GM11168 (cell line): ENCODE results near the gene TRIM15.

Experiments
- in situ Hi-C: fragments of 300-500 bp; cut with MboI; formaldehyde crosslinking; loops from one replicate; pipeline ENCODE4 v1.12.0; 2022; ENCODE audit warnings: low sequenced_read_pairs; ENCODE audit not compliant: unreplicated experiment

Gene TRIM15

DNA sequence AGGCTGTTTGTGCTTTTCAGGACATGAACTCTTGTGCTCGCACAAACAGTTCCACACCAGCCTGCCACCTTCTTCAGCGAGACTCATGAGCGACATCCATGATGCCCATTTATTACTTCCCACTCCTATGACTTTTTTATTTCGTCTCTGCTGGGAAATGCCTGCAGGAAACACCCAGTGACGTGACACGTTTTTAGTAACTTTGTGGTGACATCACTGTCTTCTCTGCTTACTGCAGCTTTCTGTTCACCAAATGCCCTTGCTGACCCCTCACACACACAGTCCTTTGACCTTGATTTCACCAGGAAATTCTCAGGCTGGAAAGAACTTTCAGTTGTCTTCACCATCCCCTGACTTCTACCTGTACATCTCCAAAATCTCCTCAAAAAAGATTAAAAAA lies 18.5 kb upstream of the TRIM15 start:
- in situ Hi-C loops = no loop called here

DNA sequence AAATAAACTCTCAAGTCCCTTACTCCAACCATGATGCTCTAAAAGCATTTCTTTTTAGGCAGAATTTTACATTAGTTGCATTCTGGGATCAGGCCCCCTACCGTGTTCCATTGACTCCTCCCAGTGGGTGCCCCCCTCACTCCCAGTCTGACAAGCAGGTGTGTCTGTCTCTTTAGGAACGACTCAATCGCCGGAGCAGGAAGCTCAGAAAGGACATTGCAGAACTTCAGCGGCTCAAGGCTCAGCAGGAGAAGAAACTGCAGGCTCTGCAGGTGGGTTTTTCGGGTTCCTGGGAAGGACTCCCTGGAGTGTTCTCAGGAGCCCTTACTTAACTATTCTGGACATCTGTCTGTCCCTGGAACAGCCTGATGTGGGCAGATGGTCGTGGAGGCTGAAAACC lies 17.5 kb upstream of the TRIM15 start:
- in situ Hi-C loops = no loop called here

DNA sequence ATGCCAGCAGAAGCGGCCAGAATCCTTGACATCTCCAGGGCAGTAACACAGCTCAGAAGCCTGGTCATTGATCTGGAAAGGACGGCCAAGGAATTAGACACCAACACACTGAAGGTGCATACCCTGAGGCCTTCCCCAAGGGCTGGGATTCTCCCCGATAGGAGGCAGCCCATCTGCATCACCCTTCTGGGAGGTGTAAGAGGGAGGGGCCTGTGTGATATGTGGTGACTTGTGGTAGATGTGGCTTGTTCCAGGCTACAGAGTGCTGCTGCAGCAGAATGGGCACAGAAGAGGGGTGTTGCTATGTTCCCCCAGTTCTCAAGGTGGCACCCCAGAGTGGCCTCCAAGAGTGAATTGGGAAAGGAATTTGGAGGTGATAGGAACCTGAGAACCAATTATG lies 16.2 kb upstream of the TRIM15 start:
- in situ Hi-C loops = no loop called here

GRCh38 chr6:30149234-30149633 lies 14.1 kb upstream of the TRIM15 start:
- in situ Hi-C loops = no loop called here

- in situ Hi-C loops = no loop called here
Observed at GRCh38 chr6:30149858-30150550, 13.3 kb upstream of the TRIM15 start.

- in situ Hi-C loops = no loop called here
Observed at GRCh38 chr6:30150671-30151395, 12.5 kb upstream of the TRIM15 start.

GRCh38 chr6:30151580-30151979 lies 11.8 kb upstream of the TRIM15 start:
- in situ Hi-C loops = no loop called here

GRCh38 chr6:30152016-30152673 lies 11.2 kb upstream of the TRIM15 start:
- in situ Hi-C loops = no loop called here

GRCh38 chr6:30152910-30153610 lies 10.3 kb upstream of the TRIM15 start:
- in situ Hi-C loops = no loop called here

DNA sequence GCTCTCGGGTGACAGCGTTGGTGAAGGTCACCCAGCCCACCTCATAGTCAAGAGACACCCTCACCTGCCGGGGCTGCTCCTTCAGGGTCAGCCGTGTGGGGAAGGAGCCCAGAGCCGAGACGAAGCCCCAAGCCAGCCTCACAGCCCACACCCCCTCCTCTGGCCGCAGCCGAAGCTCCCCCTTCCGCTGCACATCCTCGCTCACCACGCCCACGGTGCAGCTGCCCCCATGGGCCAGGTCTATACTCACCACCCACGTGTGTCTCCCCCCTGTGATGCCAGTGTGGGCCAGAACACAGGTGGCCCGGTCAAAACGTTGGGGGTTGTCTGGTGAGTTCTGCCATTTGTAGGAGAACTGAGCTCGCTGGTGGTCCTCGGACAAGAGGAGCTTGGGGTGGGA lies 9.3 kb upstream of the TRIM15 start:
- in situ Hi-C loops = no loop called here

GRCh38 chr6:30154709-30155519 lies 8.4 kb upstream of the TRIM15 start:
- in situ Hi-C loops = no loop called here

- in situ Hi-C loops = no loop called here
Observed at GRCh38 chr6:30155520-30156261, 7.7 kb upstream of the TRIM15 start.

- in situ Hi-C loops = no loop called here
Observed at GRCh38 chr6:30156262-30156599, 7.1 kb upstream of the TRIM15 start.

DNA sequence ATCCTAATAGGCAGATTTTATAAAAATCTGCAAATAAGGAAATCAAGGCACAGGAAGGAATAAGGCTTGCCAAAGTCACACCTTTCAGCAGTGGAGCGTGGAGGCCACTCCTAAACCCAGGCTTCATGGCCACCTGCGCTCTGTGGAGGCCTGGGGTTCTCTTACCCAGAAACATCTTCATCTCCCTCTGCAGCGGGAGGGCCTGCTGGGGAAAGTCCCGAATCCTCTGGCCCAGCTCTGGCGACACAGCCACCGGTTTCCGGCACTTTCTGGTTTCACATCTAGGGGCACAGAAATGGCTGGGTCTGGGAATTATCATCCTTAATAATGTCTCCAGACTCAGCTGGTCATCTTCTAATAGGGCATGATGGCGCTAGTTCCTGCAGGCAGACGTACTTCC lies 6.6 kb upstream of the TRIM15 start:
- in situ Hi-C loops = no loop called here

GRCh38 chr6:30157581-30157980 lies 5.8 kb upstream of the TRIM15 start:
- in situ Hi-C loops = no loop called here

GRCh38 chr6:30157999-30158398 lies 5.3 kb upstream of the TRIM15 start:
- in situ Hi-C loops = no loop called here

DNA sequence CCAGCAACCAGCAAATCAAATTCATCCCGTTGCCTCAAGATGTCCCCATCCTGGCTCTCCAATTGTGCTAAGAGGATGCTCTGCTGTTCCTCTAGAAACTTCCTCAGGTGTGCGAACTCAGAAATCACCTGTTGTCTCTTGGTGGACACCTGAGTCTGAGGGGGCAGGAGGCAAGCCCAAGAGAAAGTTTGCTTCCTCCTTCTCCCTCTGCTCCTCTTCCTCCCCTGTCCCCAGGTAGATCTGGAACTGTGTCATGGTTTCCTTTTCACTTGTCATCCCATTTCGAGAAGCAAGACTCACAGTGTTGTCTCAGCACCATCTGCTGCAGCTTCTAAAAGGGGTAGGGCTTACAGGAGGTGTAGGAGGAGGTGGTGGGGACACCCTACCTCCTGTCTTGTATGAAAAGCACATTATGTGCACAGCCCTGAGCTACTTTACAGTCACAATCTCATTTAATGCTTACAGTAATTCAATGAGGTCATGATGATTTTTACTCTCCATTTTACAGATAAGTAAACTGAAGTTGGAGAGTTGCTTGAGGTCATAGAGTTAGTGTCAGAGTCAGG lies 4.8 kb upstream of the TRIM15 start:
- in situ Hi-C loops = no loop called here

DNA sequence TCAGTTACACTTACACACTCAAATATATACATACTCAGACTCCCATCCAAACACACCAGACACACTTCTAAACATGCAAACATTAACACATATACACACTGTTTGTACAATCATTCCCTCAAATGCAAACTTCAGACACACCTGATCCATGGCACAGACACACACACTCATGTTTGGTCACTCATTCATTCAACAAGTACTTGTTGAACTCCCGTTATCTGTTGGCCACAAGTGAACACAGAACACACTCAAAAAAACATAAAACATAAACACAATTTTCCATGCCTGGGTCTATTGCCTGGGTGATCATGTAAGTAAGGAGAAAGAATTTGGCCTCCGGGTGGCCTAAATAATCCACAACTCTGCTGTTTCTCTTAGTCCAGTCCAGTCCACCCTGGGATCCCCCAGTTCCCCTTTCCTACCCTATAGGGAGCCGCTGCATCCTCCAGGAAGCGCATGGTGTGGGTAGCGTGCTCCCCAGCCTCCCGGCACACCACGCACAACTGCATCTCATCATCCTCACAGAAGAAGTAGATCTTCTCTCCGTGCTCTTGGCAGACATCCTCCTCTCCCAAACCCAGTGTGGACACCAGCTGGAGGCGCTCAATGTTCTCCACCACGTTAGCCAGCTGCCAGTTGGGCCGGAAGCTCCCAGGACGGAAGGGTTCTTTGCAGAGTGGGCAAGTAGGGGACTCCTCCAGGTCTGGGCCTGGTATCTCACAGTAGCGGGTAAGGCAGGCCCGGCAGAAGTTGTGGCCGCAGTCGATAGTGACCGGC lies 3.1 kb upstream of the TRIM15 start:
- in situ Hi-C loops = loop anchor here (5.0 kb wide), 1 partner anchor 58 kb away; no protein-coding TSS in a partner anchor
